GM12801 (cell line): Measurements from ENCODE around the gene HSPB1.

ENCODE experiments used
- CTCF ChIP-seq: IDR thresholded peaks from one replicate; pipeline ENCODE4 v1.5.1; 2011; ENCODE audit warnings: control low read depth; ENCODE audit not compliant: insufficient read length; ENCODE audit errors: extremely low read depth

Gene HSPB1

DNA sequence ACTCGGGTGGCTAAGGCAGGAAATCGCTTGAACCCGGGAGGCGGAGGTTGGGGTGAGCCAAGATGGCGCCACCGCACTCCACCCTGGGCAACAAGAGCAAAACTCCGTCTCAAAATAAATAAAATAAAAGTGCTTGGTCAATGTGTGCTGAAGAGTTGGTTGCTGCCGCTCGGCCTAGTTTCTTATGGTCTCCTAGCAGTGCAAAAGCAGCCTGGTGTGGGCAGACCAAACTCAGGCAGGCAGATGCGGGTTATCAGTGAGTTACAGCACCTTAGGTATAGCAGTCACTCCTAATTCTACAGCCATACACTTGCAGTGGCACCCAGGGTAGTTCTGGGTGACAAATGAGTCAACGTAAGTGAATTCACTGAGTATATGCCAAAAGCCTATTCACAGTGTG lies 22.6 kb downstream of the HSPB1 start:
- TF ChIP-seq CTCF = no peak

DNA sequence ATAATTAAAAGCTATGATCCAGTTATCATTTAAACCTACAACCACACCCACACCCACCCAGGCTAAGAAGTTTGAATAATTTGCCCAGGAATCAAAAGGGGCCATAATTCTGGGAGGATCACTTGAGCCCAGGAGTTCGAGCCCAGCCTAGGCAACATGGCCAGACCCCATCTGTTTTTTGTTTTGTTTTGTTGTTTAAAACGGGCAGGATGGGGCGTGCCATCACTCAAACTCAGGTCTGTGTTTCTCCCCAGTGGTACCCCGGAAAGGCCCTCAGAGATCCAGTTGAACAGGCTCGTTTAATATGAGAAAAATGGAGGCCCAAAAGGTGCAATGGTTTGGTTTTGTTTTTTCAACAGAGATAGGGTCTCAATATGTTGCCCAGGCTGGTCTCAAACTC lies 23.3 kb downstream of the HSPB1 start:
- TF ChIP-seq CTCF = no peak

GRCh38 chr7:76326646-76327233 lies 24.3 kb downstream of the HSPB1 start:
- no peak for TF ChIP-seq CTCF

GRCh38 chr7:76327610-76328009 lies 25.1 kb downstream of the HSPB1 start:
- TF ChIP-seq CTCF = no peak

GRCh38 chr7:76328389-76328788 lies 25.9 kb downstream of the HSPB1 start:
- TF ChIP-seq CTCF = no peak

DNA sequence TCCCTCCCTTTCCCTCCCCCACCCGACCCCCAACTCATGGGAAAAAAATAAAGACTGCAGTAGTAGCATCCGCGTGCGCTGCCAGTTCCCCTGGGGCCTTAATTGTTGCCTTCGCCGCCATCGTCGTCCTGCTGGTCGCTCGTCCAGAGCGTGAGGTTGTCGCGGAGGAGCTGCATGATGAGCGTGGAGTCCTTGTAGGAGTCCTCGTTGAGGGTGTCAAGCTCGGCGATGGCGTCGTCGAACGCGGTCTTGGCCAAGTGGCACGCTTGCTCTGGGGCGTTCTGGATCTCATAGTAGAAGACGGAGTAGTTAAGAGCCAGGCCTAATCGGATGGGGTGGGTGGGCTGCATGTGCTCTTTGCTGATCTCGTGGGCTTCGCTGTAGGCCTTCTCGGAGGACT lies 27.0 kb downstream of the HSPB1 start:
- TF ChIP-seq CTCF = no peak

GRCh38 chr7:76330261-76330660 lies 27.8 kb downstream of the HSPB1 start:
- no peak for TF ChIP-seq CTCF
